Measurements from ENCODE around the gene UNK. TPM values are rescaled to one million over a fixed set of nuclear protein-coding genes. Genes with fewer than 3 reads are reported as not detected.
A peak's percentile ranks its signal among the peaks of the same experiment; 100 is the strongest.

UNK gene
- total RNA-seq, 2 donors from 2014 or later = 30.3 to 33.4 TPM

DNA sequence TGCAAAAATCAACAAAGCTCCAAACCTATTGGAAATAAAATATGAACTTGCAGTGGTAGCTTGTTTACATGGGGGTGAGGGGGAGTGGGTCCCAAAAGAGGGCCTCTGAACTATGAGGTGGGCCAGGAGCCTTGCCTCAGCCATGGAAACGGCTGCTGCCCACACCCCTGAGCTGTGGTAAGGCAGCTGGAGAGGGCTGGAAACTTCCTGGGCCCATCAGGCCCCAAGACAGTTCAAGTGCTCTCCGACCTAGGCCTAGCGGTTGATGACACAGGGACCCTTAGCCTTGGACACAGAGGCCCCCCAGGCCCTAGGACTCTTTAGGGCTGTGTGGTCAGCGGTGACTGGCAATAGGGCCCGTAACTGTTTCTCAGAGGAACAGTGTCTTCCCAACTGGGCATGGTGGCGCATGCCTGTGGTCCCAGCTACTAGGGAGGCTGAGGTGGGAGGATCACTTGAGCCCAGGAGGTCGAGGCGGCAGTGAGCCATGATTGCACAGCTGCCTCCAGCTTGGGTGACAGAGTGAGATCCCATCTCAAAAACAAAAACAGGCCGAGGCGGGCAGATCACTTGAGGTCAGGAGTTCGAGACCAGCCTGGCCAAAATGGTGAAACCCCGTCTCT, 41.3 kb downstream of the UNK start:
- H3K4me3 Mint-ChIP-seq = no peak overlapping the region
- peaks cover 21% of the 10 kb centered on the region for H3K4me1 Mint-ChIP-seq
- H3K27ac Mint-ChIP-seq = no peak overlapping the region
- no peak for ATAC-seq
- H3K9me3 ChIP-seq (ENCODE audit: control insufficient read depth, low read length, poor library complexity, severe bottlenecking) = no peaks in the 10 kb centered on the region
- no peaks in the 10 kb centered on the region for H3K27me3 Mint-ChIP-seq
- H3K36me3 Mint-ChIP-seq (ENCODE audit: low read depth) = no peaks in the 10 kb centered on the region
- DNase-seq = no peak

DNA sequence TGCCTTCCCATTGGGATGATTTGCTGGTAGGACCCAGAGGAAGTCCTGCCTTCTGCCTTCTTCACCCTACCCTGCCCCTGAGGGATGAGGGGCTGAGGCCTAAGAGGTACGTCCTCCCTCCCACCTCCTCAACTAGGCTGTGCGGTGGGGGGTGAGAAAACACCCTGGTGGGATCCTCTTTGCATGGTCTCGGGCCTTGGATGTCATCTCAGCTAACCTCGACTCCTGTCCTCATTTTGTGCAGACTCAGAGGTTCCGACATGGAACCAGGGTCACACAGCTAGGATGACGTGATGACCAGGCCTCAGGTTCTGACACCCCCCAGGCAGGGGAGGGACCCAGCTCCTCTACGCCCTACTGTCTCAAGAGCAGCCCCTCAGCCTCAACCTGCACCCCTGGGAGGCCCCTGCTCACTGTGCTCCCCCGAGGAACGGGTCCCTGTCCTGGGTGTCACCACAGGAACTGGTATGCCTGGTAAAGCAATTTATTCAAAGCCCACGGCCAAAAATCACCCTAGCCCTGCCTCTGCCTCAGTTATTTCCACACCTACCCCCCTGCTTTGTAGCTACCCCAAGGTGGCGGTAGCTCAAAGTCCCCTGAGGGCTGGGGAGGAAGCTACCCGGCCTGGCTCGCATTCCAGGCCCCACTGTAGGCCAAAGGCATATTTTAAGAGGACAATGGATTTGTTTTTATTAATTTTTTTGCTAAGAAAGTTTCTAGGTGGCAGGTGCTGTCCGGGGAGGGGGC, 42.1 kb downstream of the UNK start:
- DNase-seq (no peak), ATAC-seq (no peak)
- no peak overlapping the region for H3K4me3 Mint-ChIP-seq

DNA sequence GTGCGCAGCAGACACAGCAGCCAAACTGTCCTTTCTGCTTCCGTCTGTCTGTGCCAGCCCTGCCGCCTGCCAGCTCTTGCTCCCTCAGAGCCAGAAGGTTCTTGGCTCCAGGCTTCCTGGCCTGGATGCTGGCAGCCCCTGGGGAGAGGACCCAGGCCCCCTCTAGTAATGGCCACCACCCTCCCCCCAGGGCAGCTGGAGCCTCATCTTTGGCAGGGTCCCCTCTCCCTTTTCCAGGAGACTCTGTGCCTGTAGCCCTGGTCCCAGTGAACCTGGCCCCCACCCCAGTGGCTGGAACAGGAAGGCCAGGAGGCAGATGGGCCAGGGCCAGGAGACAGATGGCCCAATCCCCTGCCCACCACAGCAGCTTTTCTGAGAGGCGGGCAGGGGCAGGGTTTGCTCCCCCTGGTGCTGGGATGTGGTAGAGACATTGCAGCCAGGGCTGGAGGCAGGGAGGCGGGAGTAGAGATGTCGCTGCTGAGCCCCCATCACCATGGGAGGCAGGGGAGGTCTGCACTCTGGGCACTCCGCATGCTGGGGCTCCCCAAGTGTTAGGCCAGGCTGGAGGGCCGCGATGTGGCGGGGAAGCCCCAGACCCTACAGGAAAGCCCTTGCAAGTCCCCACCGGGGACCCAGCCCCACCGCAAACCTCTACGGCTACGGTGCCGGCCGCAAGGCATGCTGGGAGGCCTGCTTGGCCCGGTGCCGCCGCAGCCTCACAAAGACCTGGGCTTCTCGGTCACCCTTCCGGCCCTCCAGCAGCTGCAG, 42.9 kb downstream of the UNK start:
- H3K36me3 Mint-ChIP-seq (ENCODE audit: low read depth) = peaks cover 2% of the 10 kb centered on the region
- H3K4me1 Mint-ChIP-seq = peaks cover 14% of the 10 kb centered on the region
- no peaks in the 10 kb centered on the region for H3K9me3 ChIP-seq (ENCODE audit: control insufficient read depth, low read length, poor library complexity, severe bottlenecking)
- no peaks in the 10 kb centered on the region for H3K27me3 Mint-ChIP-seq
- H3K27ac Mint-ChIP-seq = peak overlapping the region; percentile 54
- ATAC-seq (peak; percentile 71), DNase-seq (peak; percentile 50 to 57 (median 57))
- peak overlapping the region; percentile 70 for H3K4me3 Mint-ChIP-seq

More for the DNA sequence above, 42.1 kb downstream of the UNK start:
- H3K27me3 Mint-ChIP-seq = no peaks in the 10 kb centered on the region
- H3K4me1 Mint-ChIP-seq = peaks cover 14% of the 10 kb centered on the region
- H3K27ac Mint-ChIP-seq = no peak overlapping the region
- no peaks in the 10 kb centered on the region for H3K36me3 Mint-ChIP-seq (ENCODE audit: low read depth)
- H3K9me3 ChIP-seq (ENCODE audit: control insufficient read depth, low read length, poor library complexity, severe bottlenecking) = no peaks in the 10 kb centered on the region

DNA sequence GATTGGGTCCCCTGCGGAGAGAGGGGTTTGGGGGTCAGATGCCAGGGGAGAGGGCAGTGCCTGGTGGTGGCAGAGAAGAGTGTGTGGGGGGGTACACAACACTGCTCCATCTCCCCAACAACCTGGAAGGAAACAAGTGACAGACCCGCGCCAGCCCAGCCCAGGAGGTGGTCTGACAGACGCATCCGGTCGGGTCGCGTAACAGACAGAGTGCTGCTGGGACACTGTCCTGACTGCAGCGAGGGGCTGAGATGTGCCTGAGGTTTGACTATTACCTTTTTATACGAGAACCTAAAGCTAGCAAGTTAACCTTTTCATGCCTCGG, 43.4 kb downstream of the UNK start:
- H3K27me3 Mint-ChIP-seq = no peaks in the 10 kb centered on the region
- no peak for DNase-seq
- H3K27ac Mint-ChIP-seq = peak overlapping the region; percentile 54
- ATAC-seq = no peak
- H3K4me3 Mint-ChIP-seq = peak overlapping the region; percentile 70
- H3K36me3 Mint-ChIP-seq (ENCODE audit: low read depth) = peaks cover 2% of the 10 kb centered on the region
- no peaks in the 10 kb centered on the region for H3K9me3 ChIP-seq (ENCODE audit: control insufficient read depth, low read length, poor library complexity, severe bottlenecking)
- peaks cover 16% of the 10 kb centered on the region for H3K4me1 Mint-ChIP-seq

DNA sequence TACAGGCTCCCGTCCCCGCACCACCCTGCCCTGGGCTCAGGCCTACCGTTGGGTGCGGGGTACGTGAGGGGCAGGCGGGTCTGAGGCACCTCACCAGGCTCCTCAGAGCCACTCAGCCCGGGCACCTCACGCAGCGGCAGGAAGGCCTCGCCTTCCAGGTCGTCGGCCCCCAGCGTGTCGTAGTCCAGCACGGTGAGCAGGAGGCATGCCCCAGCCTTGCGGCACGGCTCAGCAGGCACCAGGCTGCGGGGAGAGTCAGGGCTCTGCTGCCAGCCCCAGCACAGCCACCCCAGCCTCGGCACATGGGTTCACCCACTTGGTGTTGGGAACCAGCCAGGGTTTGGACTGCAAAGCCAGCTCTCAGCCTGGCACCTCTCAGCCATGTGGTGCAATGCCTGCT, 44.1 kb downstream of the UNK start:
- DNase-seq (no peak), ATAC-seq (no peak)
- no peak overlapping the region for H3K27ac Mint-ChIP-seq
- no peaks in the 10 kb centered on the region for H3K27me3 Mint-ChIP-seq
- peaks cover 2% of the 10 kb centered on the region for H3K36me3 Mint-ChIP-seq (ENCODE audit: low read depth)
- no peak overlapping the region for H3K4me3 Mint-ChIP-seq
- H3K9me3 ChIP-seq (ENCODE audit: control insufficient read depth, low read length, poor library complexity, severe bottlenecking) = no peaks in the 10 kb centered on the region
- peaks cover 22% of the 10 kb centered on the region for H3K4me1 Mint-ChIP-seq

DNA sequence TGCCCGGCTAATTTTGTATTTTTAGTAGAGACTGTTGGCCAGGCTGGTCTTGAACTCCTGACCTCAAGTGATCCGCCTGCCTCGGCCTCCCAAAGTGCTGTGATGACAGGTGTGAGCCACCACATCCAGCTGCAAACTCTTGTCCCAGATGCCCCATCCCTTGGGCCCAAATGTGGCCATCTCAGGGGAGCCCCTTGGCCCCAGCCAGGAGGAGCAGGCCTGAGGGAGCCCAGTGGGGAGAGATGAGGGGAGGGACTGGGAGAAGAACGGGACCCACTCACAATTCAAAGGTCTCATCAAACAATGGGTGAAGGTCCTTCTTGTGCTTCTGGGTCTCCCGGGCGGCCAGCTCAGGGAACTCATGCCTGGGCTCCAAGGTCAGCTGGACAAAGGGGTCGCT, 45.1 kb downstream of the UNK start:
- Mint-ChIP-seq H3K36me3 (ENCODE audit: low read depth) (peaks cover 2% of the 10 kb centered on the region), H3K4me3 (no peak overlapping the region), H3K27me3 (no peaks in the 10 kb centered on the region), H3K4me1 (peaks cover 26% of the 10 kb centered on the region), H3K27ac (peak overlapping the region; percentile 67)
- no peaks in the 10 kb centered on the region for H3K9me3 ChIP-seq (ENCODE audit: control insufficient read depth, low read length, poor library complexity, severe bottlenecking)
- DNase-seq = no peak
- no peak for ATAC-seq

DNA sequence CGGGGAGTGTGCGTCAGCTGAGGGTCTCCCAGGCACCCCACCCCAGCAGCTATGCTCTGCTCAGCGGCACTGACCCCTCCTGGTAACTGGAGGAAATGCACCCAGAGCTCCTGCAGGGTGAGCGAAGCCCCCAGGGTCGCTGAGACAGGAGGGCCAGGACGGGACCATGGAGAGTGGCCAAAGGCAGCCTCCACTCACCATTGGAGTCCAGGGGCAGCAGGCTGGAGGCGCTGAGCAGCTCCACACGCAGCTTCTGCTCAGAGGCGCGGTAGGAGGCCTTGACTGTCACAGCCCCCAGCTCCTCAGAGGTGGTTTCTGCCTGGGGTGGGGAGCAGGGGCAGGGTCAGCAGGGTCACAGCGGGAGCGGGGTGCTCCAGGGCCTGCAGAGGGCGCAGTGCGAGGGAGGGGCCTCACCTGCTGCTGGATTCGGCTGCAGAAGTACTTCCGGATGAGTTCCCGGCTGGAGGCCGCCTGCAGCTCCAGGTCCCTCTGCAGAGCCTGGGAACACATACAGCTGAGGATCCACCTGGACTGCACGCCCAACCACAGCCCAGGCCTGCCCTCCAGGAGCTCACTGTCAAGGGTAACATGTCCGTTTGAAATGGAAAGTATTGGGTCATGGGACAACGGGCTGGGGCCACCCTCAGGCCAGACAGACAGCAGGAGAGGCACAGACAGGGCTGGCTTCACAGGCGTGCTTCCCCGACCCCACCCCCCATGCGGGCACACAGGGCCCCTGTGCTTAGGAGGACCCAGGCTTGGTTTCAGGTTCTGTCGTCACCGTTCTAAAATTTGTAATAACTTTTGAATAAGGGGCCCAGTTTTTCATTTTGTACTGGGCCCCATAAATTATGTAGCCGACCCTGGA, 45.8 kb downstream of the UNK start:
- Mint-ChIP-seq H3K36me3 (ENCODE audit: low read depth) (peaks cover 2% of the 10 kb centered on the region), H3K4me3 (no peak overlapping the region), H3K27ac (peak overlapping the region; percentile 67), H3K27me3 (no peaks in the 10 kb centered on the region), H3K4me1 (peaks cover 25% of the 10 kb centered on the region)
- no peaks in the 10 kb centered on the region for H3K9me3 ChIP-seq (ENCODE audit: control insufficient read depth, low read length, poor library complexity, severe bottlenecking)
- ATAC-seq = no peak
- DNase-seq = no peak

DNA sequence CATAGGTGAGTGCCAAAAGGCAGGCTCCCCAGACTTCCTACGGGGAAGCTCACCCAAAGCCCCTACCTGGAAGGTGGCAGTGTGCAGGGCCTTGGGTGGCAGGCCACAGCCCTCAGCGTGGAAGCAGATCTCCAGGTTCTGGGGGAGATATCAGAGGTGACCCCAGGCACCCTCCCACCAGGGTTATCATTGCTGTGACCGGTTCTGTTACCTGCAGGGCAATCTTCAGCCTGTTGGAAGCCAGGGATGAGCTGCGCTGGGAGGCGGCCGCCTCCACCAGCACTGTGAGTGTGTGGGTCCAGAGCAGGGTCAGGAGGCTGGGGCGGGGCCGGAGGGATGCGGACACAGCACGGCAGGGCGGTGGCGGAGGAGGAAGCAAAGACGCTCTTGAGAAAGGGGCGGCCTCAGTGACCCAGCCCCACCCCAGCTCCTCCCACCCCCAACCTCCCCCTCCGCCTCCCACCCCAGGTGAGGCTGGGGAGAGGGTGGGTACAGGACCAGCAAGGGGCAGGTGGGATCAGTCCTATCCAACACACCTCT, 46.5 kb downstream of the UNK start:
- DNase-seq (no peak), ATAC-seq (no peak)
- Mint-ChIP-seq H3K27ac (peak overlapping the region; percentile 67), H3K27me3 (no peaks in the 10 kb centered on the region), H3K4me3 (no peak overlapping the region), H3K4me1 (peaks cover 24% of the 10 kb centered on the region), H3K36me3 (ENCODE audit: low read depth) (peaks cover 2% of the 10 kb centered on the region)
- H3K9me3 ChIP-seq (ENCODE audit: control insufficient read depth, low read length, poor library complexity, severe bottlenecking) = no peaks in the 10 kb centered on the region

DNA sequence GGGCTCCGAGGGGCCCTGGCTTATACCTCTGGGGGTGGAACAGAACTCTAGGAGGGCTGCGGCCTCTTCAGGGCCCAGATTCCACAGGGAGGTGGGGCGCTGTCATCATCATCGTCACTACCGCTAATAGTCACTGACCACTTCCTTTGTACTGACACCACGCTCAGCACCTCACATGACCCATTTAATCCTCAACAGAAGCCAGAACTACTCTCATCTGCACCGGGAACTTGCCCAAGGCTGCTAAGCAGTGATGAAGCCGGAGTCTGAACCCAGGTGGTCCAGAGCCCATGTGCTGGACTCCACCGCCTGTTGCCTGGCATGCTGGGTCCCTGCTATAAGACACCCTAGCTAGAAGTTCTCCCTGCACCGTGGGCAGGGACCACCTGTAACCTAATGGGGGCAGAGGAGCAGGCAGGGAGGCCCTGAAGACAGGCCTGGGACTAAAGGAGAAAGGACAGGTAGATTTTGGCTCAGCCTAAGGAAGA, 47.6 kb downstream of the UNK start:
- peaks cover 2% of the 10 kb centered on the region for H3K36me3 Mint-ChIP-seq (ENCODE audit: low read depth)
- no peaks in the 10 kb centered on the region for H3K9me3 ChIP-seq (ENCODE audit: control insufficient read depth, low read length, poor library complexity, severe bottlenecking)
- no peaks in the 10 kb centered on the region for H3K27me3 Mint-ChIP-seq
- ATAC-seq = peak; percentile 71
- peak overlapping the region; percentile 97 for H3K27ac Mint-ChIP-seq
- DNase-seq = peak in 2 of 3 donors; percentile 19 to 50
- peaks cover 21% of the 10 kb centered on the region for H3K4me1 Mint-ChIP-seq
- peak overlapping the region; percentile 93 for H3K4me3 Mint-ChIP-seq

DNA sequence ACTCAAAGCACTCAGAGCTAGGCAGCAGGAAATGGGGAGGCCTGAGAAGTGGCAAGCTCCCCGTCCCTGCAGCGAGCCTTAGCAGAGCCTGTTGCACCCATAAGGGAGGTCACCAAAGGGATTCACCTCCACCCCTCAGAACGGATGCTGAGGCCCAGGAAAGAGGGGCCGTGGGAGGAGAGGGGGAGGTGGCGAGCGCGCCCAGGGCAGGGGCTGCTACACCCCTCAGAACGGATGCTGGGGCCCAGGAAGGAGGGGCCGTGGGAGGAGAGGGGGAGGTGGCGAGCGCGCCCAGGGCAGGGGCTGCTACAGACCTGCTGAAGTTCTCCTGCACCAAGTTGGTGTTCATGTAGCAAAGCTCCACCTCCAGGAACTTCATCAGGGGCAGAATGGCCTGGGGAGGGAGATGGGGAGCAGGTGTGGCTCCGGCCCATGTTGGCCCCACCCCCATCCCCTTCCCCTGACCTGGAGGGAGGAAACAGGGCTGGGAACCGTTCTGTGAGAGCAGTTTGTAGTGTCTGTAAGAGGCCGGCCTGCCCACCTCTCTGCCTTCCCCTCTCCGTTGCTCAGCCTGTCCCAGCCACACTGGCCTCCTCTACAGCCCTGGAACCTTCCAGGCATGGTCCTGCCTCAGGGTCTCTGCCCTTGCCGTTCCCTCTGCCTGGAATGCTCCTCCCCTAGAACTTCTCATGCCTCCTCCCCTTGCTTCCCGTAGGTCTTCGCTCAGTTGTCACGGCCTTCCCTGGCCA, 48.2 kb downstream of the UNK start:
- peaks cover 21% of the 10 kb centered on the region for H3K4me1 Mint-ChIP-seq
- H3K36me3 Mint-ChIP-seq (ENCODE audit: low read depth) = peaks cover 2% of the 10 kb centered on the region
- ATAC-seq = peak; percentile 39
- H3K27ac Mint-ChIP-seq = peak overlapping the region; percentile 97
- H3K27me3 Mint-ChIP-seq = no peaks in the 10 kb centered on the region
- peak overlapping the region; percentile 93 for H3K4me3 Mint-ChIP-seq
- no peaks in the 10 kb centered on the region for H3K9me3 ChIP-seq (ENCODE audit: control insufficient read depth, low read length, poor library complexity, severe bottlenecking)
- DNase-seq = no peak

DNA sequence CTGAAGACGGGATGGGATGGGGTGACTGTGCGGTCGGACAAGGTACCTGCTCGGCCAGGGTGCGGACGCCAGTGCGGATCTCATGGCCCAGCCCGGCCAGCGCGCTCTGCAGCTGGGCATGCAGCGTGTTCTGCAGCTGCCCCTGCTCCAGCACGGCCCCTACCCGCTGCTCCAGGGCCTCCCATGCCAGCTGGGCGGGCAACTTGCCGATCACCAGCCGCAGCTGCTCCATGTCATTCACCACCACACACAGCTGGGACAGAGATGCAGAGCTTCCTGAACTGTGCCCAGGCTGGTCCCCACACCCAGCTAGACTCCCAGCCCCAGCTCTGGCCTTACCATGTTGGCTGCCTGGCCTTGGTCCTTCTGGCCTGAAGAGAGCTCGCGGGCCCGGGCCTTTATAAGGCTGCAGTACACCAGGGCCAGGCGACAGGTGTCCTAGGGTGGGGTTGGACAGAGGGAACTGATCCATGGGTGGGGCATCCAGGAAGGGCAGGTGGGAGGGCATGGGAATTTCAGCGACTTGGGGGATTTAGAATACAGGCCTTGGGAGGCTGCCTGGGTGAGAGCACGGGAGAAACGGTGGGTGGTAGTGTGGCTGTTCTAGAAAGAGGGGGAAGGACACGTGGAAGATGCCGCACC, 49.8 kb downstream of the UNK start:
- peaks cover 2% of the 10 kb centered on the region for H3K36me3 Mint-ChIP-seq (ENCODE audit: low read depth)
- no peaks in the 10 kb centered on the region for H3K27me3 Mint-ChIP-seq
- DNase-seq (no peak), ATAC-seq (no peak)
- H3K27ac Mint-ChIP-seq = peak overlapping the region; percentile 97
- peaks cover 19% of the 10 kb centered on the region for H3K4me1 Mint-ChIP-seq
- no peaks in the 10 kb centered on the region for H3K9me3 ChIP-seq (ENCODE audit: control insufficient read depth, low read length, poor library complexity, severe bottlenecking)
- H3K4me3 Mint-ChIP-seq = no peak overlapping the region

All from T-helper 17 cell (primary cell).